Stimulated activated CD8-positive, alpha-beta memory T cell treated with anti-CD3 and anti-CD28 coated beads, Interleukin-15, amount 100 ng/mL, for 1 hour (primary cell): Measurements from ENCODE around the gene CDH23.
"Not testable (repeated sequence)": the region's sequence is repeated elsewhere in the genome, so short reads cannot be mapped to it uniquely, and the experiment has no call there.

ENCODE experiments used
- DNase-seq: peaks from one replicate; pipeline ENCODE4 v3.0.0-alpha.2; 2020; ENCODE audit warnings: low read depth

The CDH23 gene

DNA sequence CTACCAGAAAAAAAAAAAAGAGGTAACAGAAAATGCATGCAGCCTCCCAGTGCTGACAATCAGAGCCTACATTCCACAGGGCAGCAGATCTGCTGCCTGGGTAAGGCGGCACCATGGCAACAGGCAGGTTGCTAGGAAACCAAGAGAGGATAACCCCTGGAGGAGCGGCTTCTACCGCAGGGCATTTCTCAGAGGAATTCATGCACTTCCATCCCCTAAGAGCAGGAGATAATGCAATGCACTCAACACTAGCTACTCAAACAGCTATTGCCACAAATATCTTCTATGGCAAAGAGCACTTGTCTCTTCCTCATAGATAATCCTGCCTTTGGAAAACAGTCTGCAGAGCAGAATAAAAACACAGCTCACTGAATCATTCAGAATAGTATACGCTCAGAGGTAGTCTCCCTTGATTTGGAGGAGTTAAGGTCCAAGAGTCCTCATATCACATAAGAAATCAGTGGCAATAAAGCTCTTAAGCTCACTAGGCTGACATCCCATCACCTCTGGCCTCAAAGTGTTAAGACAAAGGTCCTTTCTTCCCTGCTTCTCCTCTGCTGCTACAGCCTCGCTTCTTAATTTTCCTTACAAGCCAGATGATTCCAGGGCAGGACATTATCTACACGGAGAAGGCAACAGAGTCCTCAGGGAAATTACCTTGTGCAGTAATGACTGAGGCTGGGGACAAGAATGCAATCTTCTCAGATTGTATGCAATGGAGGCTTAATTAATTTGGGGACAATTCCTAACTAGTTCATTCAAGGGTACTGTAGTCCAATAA, 443.6 kb downstream of the CDH23 start:
- DNase-seq, result no peak

DNA sequence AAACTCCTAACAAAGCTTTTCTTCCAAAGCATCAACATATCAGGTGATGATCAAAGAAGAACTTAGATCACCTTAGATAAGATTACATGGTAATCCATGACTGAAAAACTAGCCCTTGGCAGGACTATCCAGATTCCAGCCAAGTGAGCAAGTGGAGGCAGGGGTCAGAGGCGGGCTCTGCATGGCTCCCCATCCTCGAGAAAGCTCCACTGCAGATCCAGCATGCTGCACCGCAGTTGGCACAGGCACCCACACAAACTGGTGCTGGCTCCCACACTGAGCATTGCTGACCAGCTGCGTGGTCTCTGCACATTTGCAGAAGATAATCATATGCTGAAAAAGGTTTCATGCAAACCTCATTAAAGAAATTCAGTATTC, 444.2 kb downstream of the CDH23 start:
- no peak for DNase-seq

DNA sequence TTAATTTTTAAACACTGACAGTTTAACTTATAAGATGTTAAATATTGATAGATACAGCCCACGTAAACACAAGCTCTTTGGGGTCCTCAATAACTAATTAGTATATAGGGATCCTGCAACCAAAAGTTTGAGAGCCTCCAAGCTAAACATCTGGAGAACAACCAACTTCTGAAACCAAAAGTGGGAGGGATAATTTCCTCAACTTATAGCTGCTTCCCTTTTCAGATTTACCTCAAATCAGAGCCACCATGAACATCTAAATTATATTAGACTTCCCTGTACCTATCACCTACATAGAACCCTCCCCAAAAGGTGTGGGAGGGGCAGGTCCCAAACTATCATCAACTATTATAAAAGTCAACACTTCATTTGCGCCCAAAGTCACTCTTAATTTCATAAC, 445.7 kb downstream of the CDH23 start:
- no peak for DNase-seq

DNA sequence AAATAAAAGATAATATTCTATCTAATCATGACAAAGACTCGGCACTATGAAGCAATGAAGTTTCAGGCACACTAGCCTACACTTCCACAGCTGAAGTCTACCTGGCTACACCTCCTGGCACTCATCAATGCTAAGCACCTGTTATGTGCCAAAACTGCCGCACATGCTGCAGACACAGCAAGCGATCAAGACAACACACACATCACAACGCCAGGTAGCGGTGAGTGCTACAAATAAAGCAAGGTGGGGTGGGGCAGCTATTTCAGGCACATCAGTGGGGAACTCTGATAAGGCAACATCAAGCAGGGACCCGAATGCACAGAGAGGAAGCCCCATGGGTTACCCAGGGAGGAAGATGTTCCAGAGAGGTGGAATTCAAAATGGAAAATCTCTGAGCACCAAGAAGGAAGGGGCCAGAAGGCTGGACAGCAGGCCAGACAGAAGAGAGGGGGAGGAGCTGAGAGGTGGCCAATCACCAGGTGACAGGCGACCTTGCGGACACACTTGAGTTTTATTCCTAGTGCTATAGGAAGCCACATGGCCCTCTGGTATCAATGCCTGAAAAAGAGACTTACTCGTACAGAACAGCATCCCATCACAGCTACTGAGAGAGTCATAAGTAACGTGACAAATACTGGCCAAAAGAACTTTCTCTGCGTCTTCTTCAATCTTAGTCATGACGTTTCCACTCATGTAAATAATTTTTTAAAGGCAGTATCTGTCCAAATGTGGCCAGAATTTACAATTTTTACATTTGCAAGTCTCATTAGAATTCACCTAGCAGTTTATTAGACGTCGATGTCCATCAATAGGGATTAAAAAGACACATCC, 446.4 kb downstream of the CDH23 start:
- no peak for DNase-seq

DNA sequence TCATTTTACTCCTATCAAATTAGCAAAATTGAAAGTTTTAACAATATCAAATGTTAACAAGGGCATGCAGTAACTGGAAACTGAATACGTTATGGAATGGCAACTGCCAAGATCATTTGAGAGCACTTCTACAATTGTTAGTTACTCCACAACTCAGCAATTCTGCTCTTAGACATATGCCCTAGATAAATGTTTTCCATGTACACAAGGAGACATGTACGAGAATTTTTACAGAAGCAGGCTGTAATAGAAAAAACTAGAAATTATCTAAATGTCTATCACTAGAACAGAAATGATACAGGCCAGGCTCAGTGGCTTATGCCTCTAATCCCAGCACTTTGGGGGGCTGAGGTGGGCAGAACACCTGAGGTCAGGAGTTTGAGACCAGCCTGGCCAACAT, 447.4 kb downstream of the CDH23 start:
- DNase-seq, result no peak

DNA sequence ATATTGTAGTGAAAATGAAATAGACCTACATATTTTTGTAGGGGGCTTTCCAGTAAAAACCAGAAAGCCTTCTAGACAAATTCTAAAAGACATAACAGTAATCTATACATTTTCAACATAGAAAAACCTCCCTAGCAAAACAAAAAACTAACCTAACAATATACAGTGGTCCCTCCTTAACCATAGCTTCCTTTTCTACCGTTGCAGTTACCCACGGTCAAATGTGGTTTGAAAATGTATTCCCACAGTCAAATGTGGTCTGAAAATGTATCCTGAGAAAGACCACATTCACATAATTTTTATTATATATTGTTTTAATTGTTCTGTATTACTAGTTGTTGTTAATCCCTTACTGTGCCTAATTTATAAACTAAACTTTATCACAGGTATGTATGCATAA, 448.0 kb downstream of the CDH23 start:
- no peak for DNase-seq

DNA sequence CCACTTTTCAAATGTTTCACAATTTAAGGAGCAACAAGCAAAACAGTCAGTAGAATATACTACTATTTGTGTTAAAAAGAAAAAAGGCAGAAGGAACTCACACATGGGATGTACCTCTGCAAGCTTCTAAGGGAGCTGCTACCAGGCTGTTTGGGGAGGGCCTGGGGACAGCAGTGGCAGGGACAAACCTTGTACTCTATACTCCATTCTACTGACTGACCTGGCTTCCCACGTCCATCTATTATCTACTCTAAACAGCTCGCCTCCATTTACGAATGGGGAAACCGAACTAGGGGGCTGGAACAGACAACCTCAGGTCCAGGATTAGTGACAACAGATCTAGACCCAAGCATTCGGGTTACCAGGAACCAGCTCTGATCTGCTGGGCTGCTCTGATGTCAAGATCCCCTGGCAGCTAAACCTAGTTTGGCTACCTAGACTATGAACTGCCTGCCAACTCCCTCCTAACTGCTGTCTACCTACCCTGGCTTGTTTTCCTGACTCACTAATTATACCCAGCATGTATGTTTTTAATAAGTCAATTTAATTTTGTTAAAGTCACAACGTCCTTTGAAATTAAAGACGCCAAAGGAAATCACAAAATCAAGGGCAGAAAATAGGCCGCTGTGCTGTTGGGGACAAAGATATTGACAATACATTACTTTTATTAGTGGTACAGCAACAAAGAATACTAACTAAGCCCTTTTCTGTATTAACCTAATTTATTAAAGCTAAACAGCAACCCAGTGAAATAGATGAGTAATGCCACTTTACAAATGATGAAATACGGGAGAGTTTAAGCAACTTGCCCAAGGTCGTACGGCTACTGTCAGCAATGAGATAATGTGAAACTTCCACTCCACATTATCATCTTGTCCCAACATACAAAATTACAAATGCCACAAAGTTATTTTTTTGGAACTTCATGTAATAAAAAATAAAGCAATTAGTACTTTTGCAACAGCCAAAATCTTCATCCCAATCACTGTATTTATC, 449.0 kb downstream of the CDH23 start:
- no peak for DNase-seq

DNA sequence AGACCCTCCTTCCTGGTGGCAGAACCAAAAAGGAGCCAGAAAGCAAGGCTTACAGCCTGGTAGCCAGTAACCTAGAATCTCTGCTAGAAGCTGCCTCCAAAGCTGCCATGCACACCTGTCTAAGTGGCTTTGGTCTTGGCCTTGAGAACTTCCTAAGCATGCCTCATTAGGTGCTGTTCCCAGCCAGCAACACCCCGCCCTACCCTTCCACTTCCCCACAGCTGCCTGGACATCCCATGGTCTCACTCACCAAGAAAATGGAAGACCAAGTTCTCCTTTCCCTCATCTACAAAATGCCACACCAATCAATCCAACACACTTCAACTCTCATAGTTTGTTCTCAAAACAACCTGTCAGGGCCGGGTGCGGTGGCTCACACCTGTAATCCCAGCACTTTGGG, 450.1 kb downstream of the CDH23 start:
- no peak for DNase-seq

DNA sequence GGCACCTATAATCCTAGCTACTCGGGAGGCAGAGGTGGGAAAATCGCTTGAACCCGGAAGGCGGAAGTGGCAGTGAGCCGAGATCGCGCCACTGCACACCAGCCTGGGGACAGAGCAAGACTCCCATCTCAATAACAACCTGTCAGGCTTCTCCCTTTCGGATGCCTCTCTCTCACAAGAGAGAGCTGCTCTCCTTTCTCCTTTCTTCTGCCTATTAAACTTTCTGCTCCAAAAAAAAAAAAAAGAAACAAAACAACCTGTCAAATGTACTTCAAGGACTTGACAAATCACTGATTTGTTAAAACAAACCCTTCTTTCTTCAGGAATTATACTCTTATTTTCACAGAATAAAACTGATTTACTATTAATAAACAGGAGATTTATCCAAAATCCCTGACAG, 450.7 kb downstream of the CDH23 start:
- no peak for DNase-seq

DNA sequence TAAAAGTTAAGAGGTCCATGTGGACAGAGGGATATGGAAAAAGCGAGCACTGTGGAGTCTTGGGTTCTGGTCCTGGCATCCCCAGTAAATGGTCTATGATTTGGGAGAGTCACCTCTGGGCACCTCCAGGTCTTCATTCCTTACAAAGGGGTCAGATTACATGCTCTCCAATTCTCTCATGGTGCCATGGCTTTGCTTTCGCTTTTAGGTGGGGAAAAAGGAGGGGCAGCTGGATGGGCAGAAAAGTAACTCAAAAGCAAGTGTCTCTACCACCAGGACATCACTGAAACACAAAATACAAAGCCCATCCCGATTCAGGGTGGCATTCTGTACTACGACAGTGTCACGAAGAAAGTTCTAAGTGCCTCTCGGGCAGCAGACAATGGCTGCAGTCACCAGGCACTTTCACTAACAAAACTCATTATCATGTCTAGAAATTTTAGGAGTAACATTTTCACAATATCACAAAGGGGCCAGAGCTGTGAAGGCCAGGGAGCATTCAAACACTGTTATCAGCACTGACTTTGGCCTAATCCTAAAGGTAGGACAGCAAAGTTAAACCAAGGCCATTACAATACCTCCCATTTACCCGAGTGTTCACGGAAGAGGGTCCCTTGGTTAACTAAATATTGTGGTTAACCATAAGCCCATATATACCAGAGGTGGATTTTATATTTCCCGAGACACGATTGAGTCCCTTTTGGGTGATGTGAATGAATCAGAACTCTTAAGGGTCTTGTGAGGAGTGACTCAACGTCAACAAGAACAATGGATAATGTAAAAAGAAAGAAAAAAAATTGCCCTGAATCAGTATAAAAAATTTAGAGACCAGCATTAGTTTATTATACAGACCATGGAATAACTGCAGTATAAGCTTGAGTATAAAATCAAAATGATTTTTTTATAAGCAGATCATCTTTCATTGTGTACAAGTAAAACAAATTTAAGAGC, 451.9 kb downstream of the CDH23 start:
- DNase-seq, result no peak

DNA sequence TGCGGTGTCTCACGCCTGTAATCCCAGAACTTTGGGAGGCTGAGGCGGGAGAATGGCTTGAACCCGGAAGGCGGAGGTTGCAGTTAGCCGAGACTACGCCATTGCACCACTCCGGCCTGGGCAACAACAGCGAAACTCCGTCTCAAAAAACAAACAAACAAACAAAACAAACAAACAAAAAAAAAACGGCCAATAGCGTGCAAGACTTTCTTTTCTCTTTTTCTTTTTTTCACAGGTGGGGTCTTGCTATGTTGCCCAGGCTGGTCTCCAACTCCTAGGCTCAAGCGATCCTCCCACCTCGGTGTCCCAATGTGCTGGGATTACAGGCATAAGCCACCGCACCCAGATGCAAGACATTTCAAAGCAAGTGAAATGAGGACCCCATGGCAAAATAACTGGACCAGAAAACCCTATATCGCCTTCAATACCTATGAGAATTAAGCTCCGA, 452.8 kb downstream of the CDH23 start:
- no peak for DNase-seq

DNA sequence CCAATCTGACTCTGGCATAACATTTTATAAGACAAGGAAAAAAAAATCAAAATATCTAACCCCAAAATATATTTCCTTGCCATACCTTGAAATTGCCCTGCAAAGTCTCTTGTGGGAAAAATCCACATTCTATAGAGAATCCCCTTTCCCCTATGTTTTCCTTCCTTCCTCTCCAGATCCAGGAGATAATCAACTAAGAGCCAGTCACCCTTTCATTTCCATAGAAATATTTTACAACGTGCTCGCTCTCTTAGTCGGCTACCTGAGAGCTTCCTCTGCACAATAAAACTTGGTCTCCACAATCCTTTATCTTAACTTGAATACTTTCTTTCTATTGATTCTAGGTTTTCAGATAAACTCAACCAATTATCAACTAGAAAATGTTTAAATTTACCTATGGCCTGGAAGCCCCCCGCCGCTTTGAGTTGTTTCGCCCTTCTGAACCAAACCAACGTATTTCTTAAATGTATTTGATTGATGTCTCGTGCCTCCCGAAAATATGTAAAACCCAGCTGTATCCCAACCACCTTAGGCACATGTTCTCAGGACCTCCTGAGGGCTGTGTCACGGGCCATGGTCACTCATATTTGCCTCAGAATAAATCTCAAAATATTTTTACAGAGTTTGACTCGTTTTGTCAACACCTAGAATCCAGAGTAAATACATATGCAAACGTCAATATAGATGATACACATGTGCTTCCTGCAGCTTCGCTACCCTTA, 453.5 kb downstream of the CDH23 start:
- DNase-seq, result no peak

DNA sequence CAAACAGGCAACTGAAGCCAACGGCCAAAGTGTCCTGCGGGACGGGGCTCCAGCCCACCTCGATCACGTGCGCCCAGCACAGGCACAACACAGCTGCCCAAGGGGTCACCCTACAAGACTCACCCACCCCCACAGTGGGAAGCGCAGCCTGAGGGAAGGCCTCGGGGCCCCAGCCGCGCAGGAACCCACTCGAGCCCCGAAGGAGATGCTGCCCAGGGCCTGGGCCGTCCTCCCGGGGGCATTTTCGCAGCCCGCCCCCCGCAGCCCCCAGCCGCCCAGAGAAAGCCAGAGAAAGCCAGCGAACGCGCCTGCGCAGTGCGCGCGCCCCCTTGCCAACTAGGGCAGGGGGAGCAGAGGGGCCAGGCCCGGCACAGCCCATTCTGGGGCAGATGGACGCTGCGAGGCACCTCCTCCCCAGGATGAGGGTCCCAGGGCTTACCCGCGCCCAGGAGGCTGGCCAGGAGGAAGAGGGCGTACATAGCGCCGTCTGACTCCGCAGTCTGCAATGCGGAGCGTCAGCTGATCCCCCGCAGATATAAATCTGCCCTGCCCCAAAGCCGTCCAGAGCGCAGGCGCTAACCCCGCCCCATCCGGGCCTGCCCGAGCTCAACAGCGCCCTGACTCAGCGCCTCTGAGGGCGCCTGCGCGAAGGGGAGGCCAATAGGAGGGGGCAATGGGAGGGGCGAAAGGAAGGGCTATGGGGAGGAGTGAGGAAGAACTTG, 454.2 kb downstream of the CDH23 start, which contains the start of gene PSAP:
Gene PSAP (minus strand): TSS at position 509 of the 722 bp plus-strand sequence. CDS start 30 bp downstream, at position 479.
- peak; percentile 97 for DNase-seq

DNA sequence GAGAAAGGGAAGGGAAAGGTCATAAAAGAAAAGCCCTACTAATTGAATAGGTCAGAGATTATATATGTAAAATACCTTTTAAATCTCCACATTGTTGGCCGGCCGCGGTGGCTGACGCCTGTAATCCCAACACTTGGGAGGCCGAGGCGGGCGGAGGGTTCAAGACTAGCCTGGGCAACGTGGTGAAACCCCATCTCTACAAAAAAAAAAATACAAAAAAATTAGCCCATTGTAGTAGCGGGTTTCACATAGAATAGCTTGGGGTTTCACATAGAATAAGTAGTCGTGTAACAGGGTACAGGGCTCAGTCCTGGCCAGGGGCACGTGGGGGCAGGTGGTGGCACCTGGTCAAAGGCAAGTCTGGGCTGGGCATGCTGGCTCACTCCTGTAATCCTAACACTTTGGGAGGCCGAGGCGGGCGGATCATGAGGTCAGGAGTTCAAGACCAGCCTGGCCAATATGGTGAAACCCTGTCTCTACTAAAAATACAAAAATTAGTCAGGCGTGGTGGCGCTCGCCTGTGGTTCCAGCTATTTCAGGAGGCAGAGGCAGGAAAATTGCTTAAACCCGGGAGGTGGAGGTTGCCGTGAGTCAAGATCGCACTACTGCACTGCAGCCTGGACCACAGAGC, 454.9 kb downstream of the CDH23 start:
- not testable (repeated sequence) for DNase-seq

DNA sequence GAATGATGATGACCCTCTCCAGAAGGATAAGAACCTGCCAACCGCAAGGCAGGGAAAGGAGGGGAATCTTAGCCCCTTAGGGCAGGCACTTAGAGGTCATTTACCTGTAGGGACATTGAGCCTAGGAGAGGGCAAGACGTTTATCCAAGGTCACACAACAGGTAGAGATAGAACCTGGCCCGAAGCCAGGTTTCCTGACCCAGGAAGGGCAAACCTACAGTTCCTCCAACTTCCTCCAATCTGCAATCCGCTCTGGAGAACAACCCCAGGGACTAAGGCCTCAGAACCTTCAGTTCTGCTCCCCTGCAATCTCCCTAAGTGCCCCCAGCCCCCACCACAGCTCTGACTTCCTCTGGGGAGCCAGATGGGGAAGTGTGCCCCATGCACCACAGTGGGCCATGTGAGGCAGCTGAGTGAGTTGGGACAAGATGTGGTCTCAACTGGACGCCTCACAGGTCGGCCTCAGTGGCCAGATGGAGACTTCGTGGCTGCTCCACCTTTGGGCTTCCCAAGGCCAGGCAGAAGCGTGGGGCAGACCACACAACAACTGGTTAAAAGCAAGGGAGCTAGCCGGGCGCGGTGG, 455.7 kb downstream of the CDH23 start:
- DNase-seq, result no peak

DNA sequence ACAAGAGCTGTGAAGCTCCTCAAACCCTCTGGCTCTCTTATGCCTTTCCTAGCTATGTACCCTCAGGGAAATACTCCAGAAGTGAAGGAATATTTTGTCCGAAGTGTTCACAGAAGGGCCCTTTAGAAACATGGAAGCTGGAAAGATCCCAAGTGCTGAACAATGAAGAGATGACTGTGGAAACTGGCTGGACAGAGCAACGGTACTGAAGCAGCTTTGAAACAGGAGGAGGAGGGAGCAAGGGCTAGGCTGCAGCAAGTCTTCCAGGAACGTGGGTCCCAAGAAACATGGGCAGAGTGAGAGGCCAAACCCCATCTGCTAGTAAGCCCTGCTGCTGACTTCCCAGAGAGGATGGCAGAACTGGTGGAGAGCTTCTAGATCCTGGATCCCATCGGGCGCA, 457.3 kb downstream of the CDH23 start:
- no peak for DNase-seq

DNA sequence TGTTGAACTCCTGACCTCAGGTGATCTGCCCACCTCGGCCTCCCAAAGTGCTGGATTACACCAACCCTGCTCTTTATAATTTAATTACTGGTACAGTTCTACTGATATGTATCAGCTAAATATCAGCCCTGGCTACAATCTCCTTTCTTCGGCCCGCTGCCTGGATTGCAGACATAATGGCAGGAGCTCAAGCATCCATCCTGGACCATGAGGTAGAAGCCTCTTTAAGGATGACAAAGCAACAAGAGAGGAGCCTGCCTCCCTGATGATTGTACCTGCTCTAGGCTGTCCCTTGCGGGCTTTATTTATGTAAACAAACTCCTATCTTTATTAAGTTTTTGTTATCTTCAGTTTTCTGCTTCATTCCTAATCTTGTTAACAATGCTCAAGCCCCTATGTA, 459.9 kb downstream of the CDH23 start:
- DNase-seq, result no peak
